CD8-positive, alpha-beta memory T cell (primary cell): Measurements from ENCODE around the gene TM9SF4. TPM values are rescaled to one million over a fixed set of nuclear protein-coding genes. Genes with fewer than 3 reads are reported as not detected.
A peak's percentile ranks its signal among the peaks of the same experiment; 100 is the strongest.
"Not testable (repeated sequence)": the region's sequence is repeated elsewhere in the genome, so short reads cannot be mapped to it uniquely, and the experiment has no call there.

ENCODE experiments used
- CTCF ChIA-PET: fragments of 350-600 bp; sonication (Branson Sonifier 250); formaldehyde crosslinking; loops from one replicate; lab custom pipeline; 2021; ENCODE audit warnings: antibody characterized with exemption; lab: Charles Lee
- POLR2A ChIA-PET: fragments of 350-600 bp; sonication (Branson Sonifier 250); formaldehyde crosslinking; loops from one replicate; lab custom pipeline; 2021; ENCODE audit warnings: antibody characterized with exemption; lab: Charles Lee
- DNase-seq, 5 donors: peaks; one replicate each; pipeline versions ENCODE4 v3.0.0 to v3.0.0-alpha.2; 2020 to 2022; ENCODE audit warnings: mixed read lengths in 1 of 5
- H3K27ac ChIP-seq: one replicate; pipeline ENCODE4 v1.7.0; 2013; ENCODE audit warnings: low read depth, mild to moderate bottlenecking, low read length, moderate library complexity
- H3K27me3 ChIP-seq: 2 replicates; pipeline ENCODE4 v1.7.0; 2013; ENCODE audit warnings: low read length, mild to moderate bottlenecking; ENCODE audit not compliant: insufficient read depth, poor library complexity, severe bottlenecking
- H3K36me3 ChIP-seq: 2 replicates; pipeline ENCODE4 v1.7.0; 2013; ENCODE audit warnings: mild to moderate bottlenecking, low read length, moderate library complexity; ENCODE audit not compliant: insufficient read depth
- H3K4me1 ChIP-seq: 2 replicates; pipeline ENCODE4 v1.7.0; 2013; ENCODE audit warnings: mild to moderate bottlenecking, low read length, moderate library complexity; ENCODE audit not compliant: insufficient read depth
- H3K4me3 ChIP-seq: 2 replicates; pipeline ENCODE4 v1.7.0; 2013; ENCODE audit warnings: mild to moderate bottlenecking, low read length
- H3K9me3 ChIP-seq: 2 replicates; pipeline ENCODE4 v1.7.0; 2013; ENCODE audit warnings: mild to moderate bottlenecking, low read length
- H3K27ac Mint-ChIP-seq, 8 donors: one replicate each; pipeline ENCODE4 v1.8.0; 2020 to 2021; ENCODE audit warnings: mixed read lengths in 8 of 8, mild to moderate bottlenecking in 6 of 8, inconsistent platforms in 3 of 8, moderate library complexity in 3 of 8
- H3K27me3 Mint-ChIP-seq, 2 donors: one replicate each; pipeline ENCODE4 v1.8.0; 2020 to 2021; ENCODE audit warnings: mixed read lengths in 2 of 2, mild to moderate bottlenecking in 1 of 2, moderate library complexity in 1 of 2
- H3K36me3 Mint-ChIP-seq, 3 donors: one replicate each; pipeline ENCODE4 v1.8.0; 2020 to 2021; ENCODE audit warnings: mixed read lengths in 3 of 3, inconsistent platforms in 1 of 3, mild to moderate bottlenecking in 1 of 3
- H3K4me1 Mint-ChIP-seq, 3 donors: one replicate each; pipeline ENCODE4 v1.8.0; 2020 to 2021; ENCODE audit warnings: mixed read lengths in 3 of 3, inconsistent platforms in 1 of 3, mild to moderate bottlenecking in 1 of 3
- H3K4me3 Mint-ChIP-seq, 7 donors: one replicate each; pipeline ENCODE4 v1.8.0; 2020 to 2021; ENCODE audit warnings: mixed read lengths in 7 of 7, mild to moderate bottlenecking in 6 of 7, moderate library complexity in 4 of 7, inconsistent platforms in 2 of 7
- H3K9me3 Mint-ChIP-seq, 5 donors: one replicate each; pipeline ENCODE4 v1.8.0; 2020 to 2022; ENCODE audit warnings: mixed read lengths in 5 of 5, mild to moderate bottlenecking in 3 of 5, moderate library complexity in 2 of 5, inconsistent platforms in 1 of 5
- polyA plus RNA-seq: library from polyadenylated mRNA; unstranded; fragments of 300-500 nt; fragmentation: Illumina TruSeq; gene quantifications from one replicate; pipeline ENCODE4 v1.2.3, GENCODE V29; 2021
- total RNA-seq, 2 experiments: library from RNA; stranded (reverse); gene quantifications; one replicate each; pipeline ENCODE4 v1.2.3, GENCODE V29; 2021

TM9SF4 gene
- total and polyA plus RNA-seq, 3 experiments from 2014 or later, result 44.0 to 49.8 (median 48.0) TPM

DNA sequence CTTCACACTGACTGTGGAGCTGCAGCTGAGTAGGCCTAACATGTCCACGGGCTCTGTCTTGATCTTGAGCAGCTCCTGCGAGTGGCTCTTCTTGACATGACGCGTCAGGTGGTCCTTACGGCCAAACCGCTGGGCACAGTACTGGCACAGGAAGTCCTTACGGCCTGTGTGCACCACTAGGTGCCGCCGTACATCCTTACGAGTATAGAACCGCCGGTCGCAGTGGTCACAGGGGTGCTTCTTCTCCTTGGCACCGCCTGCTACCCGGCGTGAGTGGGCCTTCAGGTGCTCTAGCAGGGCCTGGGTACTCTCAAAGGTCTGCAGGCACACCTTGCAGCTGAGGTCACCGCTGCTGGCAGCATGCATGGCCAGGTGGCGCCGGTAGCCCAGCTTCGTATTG, 87.6 kb downstream of the TM9SF4 start:
- DNase-seq, CTCF ChIA-PET, H3K4me3 Mint-ChIP-seq, H3K27ac ChIP-seq, POLR2A ChIA-PET, H3K4me3 ChIP-seq, H3K4me1 ChIP-seq, H3K9me3 ChIP-seq, H3K9me3 Mint-ChIP-seq, H3K27me3 ChIP-seq, H3K27me3 Mint-ChIP-seq: not testable (repeated sequence)
- Mint-ChIP-seq H3K27ac (peak overlapping the region in 2 of 8 donors; percentile 35 to 61), H3K4me1 (peaks cover 11 to 33% (median 18%) of the 10 kb centered on the region in 3 donors), H3K36me3 (peaks cover 5 to 78% (median 12%) of the 10 kb centered on the region in 3 donors)
- peaks cover 37% of the 10 kb centered on the region for H3K36me3 ChIP-seq

DNA sequence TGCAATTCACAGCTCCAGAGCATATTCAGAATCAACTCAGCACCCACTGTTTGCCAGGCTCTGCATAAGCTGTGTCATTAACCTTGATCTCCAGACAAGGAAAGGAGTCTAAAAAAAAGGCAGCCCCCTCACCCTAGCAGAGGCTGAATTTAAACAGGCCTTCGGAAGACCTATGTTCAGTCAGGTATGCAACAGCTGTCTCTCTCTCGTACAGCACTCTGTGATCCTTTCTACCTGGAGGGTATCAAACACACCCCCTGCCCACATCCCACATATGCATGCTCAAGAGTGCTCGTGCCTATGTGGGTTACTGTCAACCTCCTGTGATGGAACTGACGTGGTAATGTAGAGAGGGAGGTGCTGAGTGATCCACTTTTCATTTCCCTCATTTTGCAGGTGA, 89.5 kb downstream of the TM9SF4 start:
- Mint-ChIP-seq H3K9me3 (no peaks in the 10 kb centered on the region), H3K4me3 (peak overlapping the region in 1 of 7 donors; percentile 40), H3K27me3 (no peaks in the 10 kb centered on the region), H3K27ac (peak overlapping the region in 3 of 8 donors; percentile 55 to 74 (median 60)), H3K36me3 (peaks cover 5 to 90% (median 12%) of the 10 kb centered on the region in 3 donors), H3K4me1 (peaks cover 24 to 52% (median 36%) of the 10 kb centered on the region in 3 donors)
- DNase-seq, result no peak
- ChIA-PET CTCF (no interaction called here), POLR2A (no interaction called here)
- Histone ChIP-seq H3K9me3 (no peaks in the 10 kb centered on the region), H3K4me1 (peaks cover 10% of the 10 kb centered on the region), H3K36me3 (peaks cover 37% of the 10 kb centered on the region), H3K4me3 (no peak overlapping the region), H3K27me3 (no peaks in the 10 kb centered on the region), H3K27ac (no peak overlapping the region)

DNA sequence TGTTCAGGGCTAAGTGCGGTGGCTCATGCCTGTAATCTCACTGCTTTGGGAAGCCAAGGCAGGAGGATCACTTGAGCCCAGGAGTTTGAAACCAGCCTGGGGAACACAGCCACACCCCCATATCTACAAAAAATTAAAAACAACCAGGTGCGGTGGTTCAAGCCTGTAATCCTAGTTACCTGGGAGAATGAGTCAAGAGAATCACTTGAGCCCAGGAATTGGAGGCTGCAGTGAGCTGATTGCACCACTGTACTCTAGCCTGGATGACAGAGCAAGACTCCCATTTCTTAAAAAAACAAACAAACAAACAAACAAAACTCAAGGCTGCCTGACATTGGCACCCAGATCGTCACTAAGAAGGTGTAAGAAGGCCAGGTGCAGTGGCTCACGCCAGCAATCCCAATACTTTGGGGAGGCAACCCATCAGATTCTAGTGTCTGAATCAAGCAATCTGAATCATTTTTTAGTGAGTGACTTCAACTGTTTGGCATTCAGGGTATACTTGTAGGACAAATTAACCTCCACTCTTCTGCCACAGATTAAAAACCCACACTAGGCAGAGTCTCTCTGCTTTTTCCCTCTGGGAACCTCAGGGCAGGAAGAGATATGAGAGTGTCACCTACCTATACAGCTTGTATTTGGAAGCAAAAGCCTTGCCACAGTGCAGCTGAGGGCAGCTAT, 91.9 kb downstream of the TM9SF4 start:
- H3K9me3 ChIP-seq, result no peaks in the 10 kb centered on the region
- H3K4me1 Mint-ChIP-seq, result peaks cover 42 to 74% (median 51%) of the 10 kb centered on the region in 3 donors
- ChIA-PET POLR2A (no interaction called here), CTCF (no interaction called here)
- peaks cover 0 to 73% (median 5%) of the 10 kb centered on the region in 3 donors for H3K36me3 Mint-ChIP-seq
- peaks cover 34% of the 10 kb centered on the region for H3K4me1 ChIP-seq
- peak overlapping the region in 4 of 8 donors; percentile 33 to 84 (median 52) for H3K27ac Mint-ChIP-seq
- H3K9me3 Mint-ChIP-seq, result no peaks in the 10 kb centered on the region
- no peak overlapping the region for H3K4me3 ChIP-seq
- H3K27me3 Mint-ChIP-seq, result no peaks in the 10 kb centered on the region
- H3K27ac ChIP-seq, result no peak overlapping the region
- H3K4me3 Mint-ChIP-seq, result no peak overlapping the region
- no peaks in the 10 kb centered on the region for H3K27me3 ChIP-seq
- H3K36me3 ChIP-seq, result peaks cover 27% of the 10 kb centered on the region
- DNase-seq, result no peak

DNA sequence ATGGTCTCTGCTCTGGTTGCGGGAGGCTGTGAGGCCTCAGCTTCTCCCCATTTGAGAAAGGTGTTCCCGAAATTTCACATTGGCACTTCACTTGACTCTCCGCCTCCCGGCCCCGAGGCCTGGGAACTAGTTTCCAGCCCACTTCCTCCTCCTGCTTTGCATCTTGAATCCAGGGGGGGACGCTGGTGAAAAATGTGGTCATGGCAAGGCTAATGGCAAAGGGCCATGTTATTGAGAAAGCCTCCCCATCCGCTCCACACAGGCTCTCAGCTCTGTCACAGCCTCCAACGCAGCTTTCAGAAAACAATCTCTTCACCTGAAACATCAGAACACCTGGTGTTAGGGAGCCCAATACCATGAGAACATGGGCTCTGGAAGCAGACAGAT, 92.5 kb downstream of the TM9SF4 start:
- POLR2A ChIA-PET, result no interaction called here
- H3K36me3 Mint-ChIP-seq, result peaks cover 0 to 71% (median 5%) of the 10 kb centered on the region in 3 donors

DNA sequence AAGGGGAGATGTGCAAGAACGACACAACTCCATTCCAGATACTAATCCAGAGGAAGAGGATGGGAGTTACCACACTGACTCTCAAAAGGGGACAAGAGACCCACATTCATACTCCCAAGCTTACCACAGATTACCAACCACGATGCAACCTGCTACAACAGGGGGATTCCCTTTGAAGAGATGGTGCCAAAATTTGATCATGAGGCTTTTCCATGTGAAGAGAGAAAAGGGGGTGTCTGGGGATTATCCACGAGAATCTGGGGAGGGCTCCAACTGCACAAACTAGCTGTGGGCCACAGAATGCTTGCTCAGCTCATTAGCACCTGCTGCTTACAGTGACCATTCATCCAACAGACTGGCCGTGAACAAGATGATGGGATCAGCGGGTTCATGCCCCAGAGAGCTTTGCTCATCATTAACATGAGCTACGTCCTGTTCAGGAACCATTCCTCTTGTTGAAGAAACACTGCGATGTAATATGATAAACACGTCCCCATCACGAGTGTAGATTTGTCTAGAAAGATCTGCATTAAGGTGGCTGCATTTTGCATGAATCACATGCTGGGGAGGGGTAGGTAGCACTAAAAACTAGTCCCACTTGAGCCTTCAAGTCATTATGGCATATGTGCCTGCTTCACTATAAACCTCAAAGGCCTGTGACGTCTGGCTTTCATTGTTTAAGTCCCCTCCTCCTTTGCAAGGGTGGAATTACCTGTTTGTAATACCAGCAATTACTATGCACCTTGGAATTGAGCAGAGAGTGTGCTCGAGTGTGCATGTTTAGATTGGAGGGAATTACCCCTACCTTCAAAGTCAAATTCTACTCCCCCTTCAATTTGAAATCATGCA, 94.1 kb downstream of the TM9SF4 start:
- ChIA-PET POLR2A (no interaction called here), CTCF (no interaction called here)
- no peaks in the 10 kb centered on the region for H3K27me3 ChIP-seq
- H3K36me3 ChIP-seq, result peaks cover 24% of the 10 kb centered on the region
- H3K9me3 Mint-ChIP-seq, result no peaks in the 10 kb centered on the region
- no peaks in the 10 kb centered on the region for H3K9me3 ChIP-seq
- peaks cover 48% of the 10 kb centered on the region for H3K4me1 ChIP-seq
- no peak overlapping the region for H3K4me3 ChIP-seq
- H3K36me3 Mint-ChIP-seq, result peaks cover 0 to 61% (median 3%) of the 10 kb centered on the region in 3 donors
- no peak for DNase-seq
- no peak overlapping the region for H3K27ac ChIP-seq
- H3K4me1 Mint-ChIP-seq, result peaks cover 56 to 81% (median 63%) of the 10 kb centered on the region in 3 donors
- peak overlapping the region; percentile 43 to 91 (median 79) for H3K27ac Mint-ChIP-seq
- peak overlapping the region in 4 of 7 donors; percentile 24 to 91 (median 32) for H3K4me3 Mint-ChIP-seq
- H3K27me3 Mint-ChIP-seq, result no peaks in the 10 kb centered on the region

More for the DNA sequence above, 92.5 kb downstream of the TM9SF4 start:
- Mint-ChIP-seq H3K4me1 (peaks cover 48 to 79% (median 56%) of the 10 kb centered on the region in 3 donors), H3K4me3 (no peak overlapping the region), H3K9me3 (no peaks in the 10 kb centered on the region), H3K27me3 (no peaks in the 10 kb centered on the region), H3K27ac (peak overlapping the region in 6 of 8 donors; percentile 11 to 84 (median 38))
- Histone ChIP-seq H3K36me3 (peaks cover 27% of the 10 kb centered on the region), H3K9me3 (no peaks in the 10 kb centered on the region), H3K27ac (no peak overlapping the region), H3K27me3 (no peaks in the 10 kb centered on the region), H3K4me1 (peaks cover 39% of the 10 kb centered on the region), H3K4me3 (no peak overlapping the region)
- no peak for DNase-seq
- CTCF ChIA-PET, result no interaction called here

DNA sequence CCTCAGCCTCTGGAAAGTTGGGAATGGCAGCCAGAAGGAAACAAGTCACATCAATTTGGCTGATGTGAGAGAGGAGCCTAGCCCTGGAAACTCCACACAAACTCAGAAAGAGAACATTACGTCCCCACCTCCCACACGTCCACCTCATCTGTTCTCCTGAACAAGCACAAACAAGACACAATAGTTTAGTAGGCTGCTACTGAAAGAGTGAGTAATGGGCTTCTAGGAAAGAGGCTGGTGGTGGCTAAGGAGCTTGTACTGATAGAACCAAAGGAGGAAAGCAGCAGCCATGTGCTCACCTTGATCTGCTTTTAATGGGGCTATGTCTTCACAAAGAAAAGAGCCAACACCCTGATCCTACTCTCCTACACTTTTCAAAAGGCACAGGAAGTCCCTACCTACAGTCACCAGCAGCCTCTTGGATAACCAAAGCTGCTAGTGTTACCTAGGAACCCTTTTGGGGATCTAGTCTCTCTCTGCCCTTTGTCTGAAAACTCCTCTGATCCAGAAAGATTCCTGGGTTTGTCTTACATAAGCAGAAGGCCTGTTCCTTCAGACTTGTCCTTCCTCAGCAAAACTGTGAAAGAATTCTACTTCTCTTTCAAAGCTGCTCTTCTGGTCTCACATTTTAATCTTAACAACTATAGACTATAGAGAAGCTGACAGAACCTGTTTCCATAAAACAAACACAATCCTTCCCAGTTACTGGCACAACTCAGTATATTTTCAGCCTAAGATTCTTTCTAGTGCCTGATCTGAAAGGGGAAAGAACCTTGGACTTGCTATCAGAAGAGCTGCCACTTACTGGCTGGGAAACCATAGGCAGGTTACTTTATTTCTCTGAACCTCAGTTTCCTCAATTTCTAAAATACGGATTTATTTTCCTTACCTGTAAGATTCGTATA, 94.9 kb downstream of the TM9SF4 start:
- peaks cover 65 to 81% (median 67%) of the 10 kb centered on the region in 3 donors for H3K4me1 Mint-ChIP-seq

DNA sequence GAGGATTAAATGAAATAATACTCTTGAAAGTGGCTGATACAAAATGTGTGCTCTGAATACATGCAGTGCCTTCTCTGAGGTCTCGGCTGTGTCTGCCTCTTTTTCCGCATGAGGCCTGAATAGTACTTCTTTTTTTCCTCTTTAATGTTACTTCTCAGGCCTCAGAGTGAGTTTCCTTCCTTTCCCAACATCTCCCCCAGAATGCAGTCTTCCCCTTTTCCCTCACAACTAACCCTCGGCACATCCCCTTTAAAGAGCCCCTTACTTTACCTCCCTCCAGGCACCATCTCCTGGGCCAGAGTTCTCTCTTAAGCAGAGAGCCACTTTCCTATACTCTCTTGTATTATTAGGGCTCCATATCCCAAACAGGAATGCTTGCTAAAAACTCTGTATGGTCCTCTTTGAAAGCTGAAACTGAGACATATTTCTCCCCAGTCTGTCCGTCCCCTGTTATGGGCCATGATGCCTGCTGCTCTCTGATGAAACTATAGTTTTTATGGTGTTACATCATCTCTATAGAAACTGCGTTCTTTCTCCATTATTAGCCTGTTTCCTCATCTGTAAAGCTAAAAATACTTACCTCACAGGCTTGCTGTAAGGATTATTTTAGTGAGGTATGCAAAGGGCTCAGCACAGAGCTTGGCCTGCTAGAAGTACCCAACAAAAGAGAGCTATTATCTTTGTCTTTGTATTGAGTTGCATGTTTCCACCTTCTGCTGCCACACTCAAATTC, 95.8 kb downstream of the TM9SF4 start:
- H3K36me3 ChIP-seq, result peaks cover 11% of the 10 kb centered on the region
- CTCF ChIA-PET, result no interaction called here
- Mint-ChIP-seq H3K36me3 (peaks cover 0 to 54% (median 3%) of the 10 kb centered on the region in 3 donors), H3K27me3 (no peaks in the 10 kb centered on the region), H3K9me3 (no peaks in the 10 kb centered on the region), H3K4me1 (peaks cover 72 to 84% (median 72%) of the 10 kb centered on the region in 3 donors), H3K27ac (peak overlapping the region; percentile 23 to 98 (median 88)), H3K4me3 (peak overlapping the region; percentile 91 to 98 (median 93))
- H3K4me1 ChIP-seq, result peaks cover 60% of the 10 kb centered on the region
- no peaks in the 10 kb centered on the region for H3K9me3 ChIP-seq
- POLR2A ChIA-PET, result no interaction called here
- H3K27me3 ChIP-seq, result no peaks in the 10 kb centered on the region
- no peak for DNase-seq
- H3K27ac ChIP-seq, result no peak overlapping the region
- no peak overlapping the region for H3K4me3 ChIP-seq

More for the DNA sequence above, 94.9 kb downstream of the TM9SF4 start:
- peaks cover 17% of the 10 kb centered on the region for H3K36me3 ChIP-seq
- Mint-ChIP-seq H3K36me3 (peaks cover 0 to 53% (median 3%) of the 10 kb centered on the region in 3 donors), H3K27me3 (no peaks in the 10 kb centered on the region), H3K4me3 (peak overlapping the region in 6 of 7 donors; percentile 1 to 93 (median 31)), H3K27ac (peak overlapping the region in 7 of 8 donors; percentile 72 to 91 (median 84)), H3K9me3 (no peaks in the 10 kb centered on the region)
- ChIA-PET CTCF (no interaction called here), POLR2A (no interaction called here)
- H3K4me1 ChIP-seq, result peaks cover 57% of the 10 kb centered on the region
- no peak overlapping the region for H3K4me3 ChIP-seq
- no peak overlapping the region for H3K27ac ChIP-seq
- no peaks in the 10 kb centered on the region for H3K9me3 ChIP-seq
- no peaks in the 10 kb centered on the region for H3K27me3 ChIP-seq
- DNase-seq, result no peak
